NCI-H2196 treated with DMSO at 0.1 percent for 48 hours (cell line): ENCODE data around the gene SPATC1L.

ENCODE experiments used
- DNase-seq: peaks from one replicate; lab custom pipeline; 2025; ENCODE audit not compliant: unreplicated experiment; lab: John Stamatoyannopoulos, UW

Gene SPATC1L

GRCh38 chr21:46215436-46216131 is 31.3 kb upstream of the SPATC1L start:
- no peak for DNase-seq

- no peak for DNase-seq
Measured at GRCh38 chr21:46214478-46215340, 30.4 kb upstream of the SPATC1L start.

- no peak for DNase-seq
Measured at GRCh38 chr21:46213620-46214286, 29.5 kb upstream of the SPATC1L start.

DNA sequence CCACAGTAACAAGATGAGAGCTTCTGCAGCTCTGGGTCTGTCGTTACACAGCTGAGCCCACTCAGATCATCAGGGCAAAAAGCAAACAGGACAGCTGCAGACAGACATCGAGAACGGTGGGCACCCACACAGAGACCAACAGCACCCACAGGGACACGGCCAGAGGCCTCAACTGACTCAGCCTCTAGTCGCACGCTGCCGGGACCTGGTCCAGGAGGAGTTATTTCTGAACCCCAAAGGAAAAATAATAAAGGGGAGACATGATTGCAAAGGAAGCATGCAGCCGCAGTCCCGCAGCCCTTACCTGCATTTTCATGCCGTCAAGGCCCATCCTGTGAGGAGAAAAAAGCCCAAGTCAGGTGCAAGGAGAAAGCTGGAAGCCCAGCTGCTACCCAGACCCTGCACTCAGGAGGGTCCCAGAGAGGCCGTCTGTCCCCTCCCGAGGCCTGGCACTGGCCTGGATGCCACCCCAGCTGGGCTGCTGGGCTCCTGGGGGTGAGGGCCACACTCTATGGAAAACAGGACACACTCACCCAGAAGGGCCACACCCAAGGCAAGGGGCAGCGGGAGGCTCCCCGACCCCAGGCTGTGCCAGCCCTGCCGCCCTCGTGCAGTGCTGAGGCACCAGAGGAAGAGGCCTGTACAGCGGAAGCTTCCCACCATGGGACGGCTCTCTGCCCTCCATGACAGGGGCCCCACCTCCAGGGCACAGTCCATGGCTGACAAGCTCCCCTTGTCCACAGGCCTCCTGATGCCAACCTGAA is 28.6 kb upstream of the SPATC1L start:
- DNase-seq, result no peak

DNA sequence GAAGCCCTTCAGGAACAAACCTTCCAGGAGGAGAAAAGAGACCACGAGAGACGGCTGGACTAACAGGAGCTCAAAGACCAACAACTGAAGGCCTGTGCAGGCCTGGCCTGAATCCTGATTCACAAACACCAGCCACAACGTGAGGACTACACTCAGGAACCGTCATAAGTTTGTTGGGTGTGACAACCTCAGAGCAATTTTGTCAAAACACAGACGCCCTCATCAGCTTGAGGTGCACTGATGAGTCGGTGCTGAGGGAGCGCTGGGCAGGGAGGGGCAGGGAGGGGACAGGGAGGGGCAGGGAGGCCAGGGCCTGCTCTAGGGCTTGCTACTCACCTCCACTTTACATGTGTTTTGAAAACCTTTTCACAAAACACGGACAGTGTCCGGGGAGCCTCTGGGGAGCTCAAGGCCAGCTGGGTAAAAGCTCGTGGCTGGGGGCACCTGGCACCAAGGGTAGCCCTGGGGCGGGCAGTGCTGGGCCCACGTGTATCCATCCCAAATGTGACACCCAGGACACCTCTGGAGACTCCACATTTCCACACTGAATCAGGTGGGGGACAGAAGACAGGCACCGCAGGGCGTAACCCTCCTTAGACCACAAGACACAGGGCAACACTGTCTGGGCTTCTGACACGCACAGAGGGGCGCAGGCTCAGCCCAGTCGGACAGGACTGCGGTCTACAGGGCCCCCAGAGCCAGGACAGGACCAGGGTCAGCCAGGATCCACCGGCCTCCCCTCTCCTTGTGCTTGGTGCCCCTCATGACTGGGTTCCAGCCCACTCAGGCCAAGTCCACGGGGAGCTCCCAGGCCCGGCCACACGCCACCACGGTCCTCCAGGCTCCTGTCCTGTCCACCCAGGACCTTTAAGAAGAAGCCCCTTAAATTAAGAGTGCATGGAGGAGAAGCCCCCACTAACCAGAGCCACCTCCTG is 27.8 kb upstream of the SPATC1L start:
- no peak for DNase-seq

GRCh38 chr21:46211376-46211775 is 27.1 kb upstream of the SPATC1L start:
- DNase-seq, result no peak

DNA sequence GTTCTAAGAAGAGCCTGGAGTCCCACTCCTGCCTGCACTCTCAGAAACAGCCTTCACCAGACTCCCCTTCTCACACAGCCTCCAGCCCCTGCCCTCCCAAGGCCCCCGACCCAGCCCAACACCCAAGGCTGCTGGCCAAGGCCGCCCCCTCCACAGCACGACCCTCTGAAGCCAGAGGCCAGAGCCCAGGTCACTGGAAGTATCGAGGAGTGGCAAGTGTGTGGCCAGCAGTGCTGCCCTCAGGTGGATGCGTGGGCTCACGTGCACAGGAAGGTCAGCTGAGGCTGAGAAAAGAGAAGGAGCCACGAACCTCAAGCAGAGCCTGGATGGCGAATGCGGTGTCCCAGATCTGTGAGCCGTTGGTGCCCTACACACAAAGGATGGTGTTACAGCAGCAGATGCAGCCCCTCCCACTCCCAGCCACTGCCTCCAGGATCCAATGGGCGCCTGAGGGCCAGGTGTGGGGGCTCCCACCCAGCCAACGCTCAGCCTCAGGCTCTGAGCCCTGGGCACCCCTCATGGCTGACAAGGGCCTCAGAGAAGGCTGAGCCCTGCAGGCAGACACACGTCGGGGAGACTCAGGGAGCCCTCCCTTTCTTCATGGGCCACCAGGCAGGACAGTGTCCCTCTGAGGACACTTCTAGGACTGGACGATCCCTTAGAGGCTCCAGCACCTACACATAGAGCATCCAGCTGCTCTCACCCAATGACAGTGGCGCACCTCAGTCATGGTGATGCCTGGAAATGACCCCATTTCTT is 26.3 kb upstream of the SPATC1L start:
- DNase-seq, result no peak

GRCh38 chr21:46208761-46209721 is 24.8 kb upstream of the SPATC1L start:
- no peak for DNase-seq

DNA sequence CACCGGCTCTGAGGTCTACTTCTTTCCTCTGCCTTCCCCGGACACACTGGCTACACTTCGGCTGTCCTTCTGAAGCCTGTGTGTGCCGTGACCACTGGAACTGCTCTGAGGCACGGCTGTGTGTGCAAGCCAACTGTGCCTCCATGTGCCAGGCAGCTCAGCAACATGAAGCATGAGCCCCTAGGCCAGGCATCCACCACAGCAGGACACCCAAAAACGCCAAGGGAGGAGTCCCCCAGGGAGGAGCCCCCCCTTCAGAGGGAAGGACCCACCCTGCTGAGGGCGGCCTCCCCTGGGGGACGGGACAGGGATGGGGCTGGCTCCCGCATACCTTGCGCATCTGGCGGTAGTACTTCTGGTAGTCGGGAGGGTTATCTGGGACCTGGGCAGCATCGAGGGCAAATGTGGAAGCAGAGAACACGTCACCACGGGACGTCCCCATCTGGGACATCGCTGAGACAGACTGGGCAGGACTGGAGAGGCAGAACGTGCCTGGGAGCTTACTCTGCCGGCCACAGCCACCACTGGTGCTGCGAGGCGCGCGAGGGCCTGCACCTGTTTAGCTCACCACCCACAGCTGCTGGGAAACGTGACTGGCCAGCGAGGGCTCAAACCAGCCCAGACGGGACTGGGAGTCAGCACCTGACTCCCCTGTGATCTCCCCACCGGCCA is 23.8 kb upstream of the SPATC1L start:
- DNase-seq, result no peak

- no peak for DNase-seq
Measured at GRCh38 chr21:46207006-46207919, 23.0 kb upstream of the SPATC1L start.

GRCh38 chr21:46206163-46207005 is 22.1 kb upstream of the SPATC1L start:
- no peak for DNase-seq

DNA sequence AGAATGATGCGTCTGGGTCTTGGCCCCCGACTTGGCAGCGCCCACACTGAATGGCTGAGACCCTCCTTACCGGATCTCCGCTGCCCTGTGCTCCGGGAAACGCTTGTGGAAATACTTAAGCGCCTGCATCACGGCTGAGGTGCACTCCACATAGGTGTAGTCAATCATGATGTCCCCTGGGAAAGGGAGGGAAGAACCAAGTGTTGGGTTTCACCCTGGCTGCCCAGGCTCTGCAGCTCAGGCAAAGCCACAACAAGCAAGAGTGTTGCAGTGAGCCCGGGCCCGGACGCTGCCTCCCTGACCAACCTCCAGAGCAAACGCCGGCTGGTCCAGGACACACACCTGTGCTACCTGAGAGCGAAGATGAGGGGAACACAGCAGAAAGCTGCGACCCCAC is 21.5 kb upstream of the SPATC1L start:
- no peak for DNase-seq

DNA sequence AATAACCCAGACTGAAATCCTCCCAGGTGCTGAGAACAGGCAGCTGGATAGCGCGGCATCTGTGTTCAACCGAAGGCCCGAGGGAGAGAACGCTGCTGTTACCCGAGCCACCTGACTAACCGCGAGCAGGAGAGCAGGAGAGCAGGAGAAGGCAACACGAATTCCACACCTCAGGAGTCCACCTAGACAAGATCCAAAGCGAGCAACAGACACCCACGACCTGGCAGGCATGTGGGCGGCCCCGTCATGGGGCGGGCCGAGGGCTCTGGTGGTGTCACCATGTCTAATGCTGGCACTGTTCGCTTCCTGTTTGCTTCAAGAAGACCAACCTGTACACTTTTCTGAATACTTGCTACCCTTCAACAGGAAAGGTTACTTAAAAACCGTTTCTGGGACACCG is 20.9 kb upstream of the SPATC1L start:
- DNase-seq, result no peak

- DNase-seq, result no peak
Measured at GRCh38 chr21:46203203-46203600, 18.9 kb upstream of the SPATC1L start.

- no peak for DNase-seq
Measured at GRCh38 chr21:46202592-46203202, 18.4 kb upstream of the SPATC1L start.
